ENCODE results near the gene PDE11A.

DNA sequence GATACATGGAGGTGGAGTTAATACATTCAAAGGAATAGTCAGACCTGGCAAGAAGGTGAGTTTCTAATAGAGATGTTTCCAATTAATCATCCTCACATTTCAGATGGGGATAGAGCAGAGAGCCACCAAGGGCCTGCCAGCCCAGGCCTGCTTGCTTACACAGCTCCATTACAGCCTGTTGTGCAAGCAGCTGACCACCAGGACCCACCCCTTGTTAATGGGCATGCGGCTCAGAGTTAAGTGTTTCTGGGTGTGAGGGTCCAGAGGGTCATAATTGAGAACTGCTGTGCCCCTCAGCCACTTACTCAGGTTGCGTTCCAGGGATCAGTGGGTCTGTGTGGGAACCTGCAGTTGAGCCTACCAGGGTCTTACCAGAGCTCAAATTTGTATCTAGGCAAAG lies 480.2 kb downstream of the PDE11A start:
- TF ChIP-seq POLR2AphosphoS5 (IDR thresholded peaks at IDR 0.05; ENCODE audit: low read depth) (no peak), NANOG (IDR thresholded peaks at IDR 0.05; ENCODE audit: borderline replicate concordance) (no peak), EZH2 (IDR thresholded peaks at IDR 0.05; ENCODE audit: low read depth, unreplicated experiment) (no peak)
- TF ChIP-seq, protein P1, sequence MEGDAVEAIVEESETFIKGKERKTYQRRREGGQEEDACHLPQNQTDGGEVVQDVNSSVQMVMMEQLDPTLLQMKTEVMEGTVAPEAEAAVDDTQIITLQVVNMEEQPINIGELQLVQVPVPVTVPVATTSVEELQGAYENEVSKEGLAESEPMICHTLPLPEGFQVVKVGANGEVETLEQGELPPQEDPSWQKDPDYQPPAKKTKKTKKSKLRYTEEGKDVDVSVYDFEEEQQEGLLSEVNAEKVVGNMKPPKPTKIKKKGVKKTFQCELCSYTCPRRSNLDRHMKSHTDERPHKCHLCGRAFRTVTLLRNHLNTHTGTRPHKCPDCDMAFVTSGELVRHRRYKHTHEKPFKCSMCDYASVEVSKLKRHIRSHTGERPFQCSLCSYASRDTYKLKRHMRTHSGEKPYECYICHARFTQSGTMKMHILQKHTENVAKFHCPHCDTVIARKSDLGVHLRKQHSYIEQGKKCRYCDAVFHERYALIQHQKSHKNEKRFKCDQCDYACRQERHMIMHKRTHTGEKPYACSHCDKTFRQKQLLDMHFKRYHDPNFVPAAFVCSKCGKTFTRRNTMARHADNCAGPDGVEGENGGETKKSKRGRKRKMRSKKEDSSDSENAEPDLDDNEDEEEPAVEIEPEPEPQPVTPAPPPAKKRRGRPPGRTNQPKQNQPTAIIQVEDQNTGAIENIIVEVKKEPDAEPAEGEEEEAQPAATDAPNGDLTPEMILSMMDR (conservative IDR thresholded peaks at IDR 0.05; ENCODE audit: low read depth in 2 of 2), result no peak
